HEK293T (cell line): ENCODE measurements around the gene TXNL1.
"Not testable (repeated sequence)": the region's sequence is repeated elsewhere in the genome, so short reads cannot be mapped to it uniquely, and the experiment has no call there.

Experiments used
- CTCF ChIA-PET: fragments of 350-600 bp; formaldehyde crosslinking; extraction: SDS; loops from one replicate; lab custom pipeline; 2021; ENCODE audit warnings: antibody characterized with exemption, inconsistent platforms; lab: Yijun Ruan, JAX
- POLR2A ChIA-PET: fragments of 350-600 bp; formaldehyde crosslinking; extraction: SDS; loops from one replicate; lab custom pipeline; 2020; ENCODE audit warnings: antibody characterized with exemption, inconsistent platforms; lab: Yijun Ruan, JAX
- DNase-seq: peaks from one replicate; pipeline ENCODE4 v3.0.0; 2012; ENCODE audit warnings: mixed read lengths; ENCODE audit errors: extremely low spot score
- ARNT ChIP-seq: fragments of 450-650 bp; IDR thresholded peaks from 2 replicates; pipeline ENCODE4 v1.6.1; 2017; ENCODE audit warnings: mild to moderate bottlenecking
- BHLHE40 ChIP-seq: fragments of 450-650 bp; IDR thresholded peaks from 2 replicates; pipeline ENCODE4 v1.6.1; 2016; ENCODE audit warnings: mild to moderate bottlenecking, moderate library complexity, borderline replicate concordance
- CTBP1 ChIP-seq: fragments of 450-650 bp; IDR thresholded peaks from 2 replicates; pipeline ENCODE4 v1.6.1; 2016; ENCODE audit warnings: borderline replicate concordance
- ELF4 ChIP-seq: fragments of 450-650 bp; IDR thresholded peaks from 2 replicates; pipeline ENCODE4 v1.6.1; 2017; ENCODE audit warnings: antibody characterized with exemption
- FOXA1 ChIP-seq: fragments of 450-650 bp; IDR thresholded peaks from 2 replicates; pipeline ENCODE4 v1.6.1; 2016; ENCODE audit warnings: mild to moderate bottlenecking
- FOXK2 ChIP-seq: fragments of 450-650 bp; IDR thresholded peaks from 2 replicates; pipeline ENCODE4 v1.6.1; 2016; ENCODE audit warnings: mild to moderate bottlenecking
- FOXM1 ChIP-seq: fragments of 450-650 bp; IDR thresholded peaks from 2 replicates; pipeline ENCODE4 v1.6.1; 2017; ENCODE audit warnings: mild to moderate bottlenecking, borderline replicate concordance
- HDGF ChIP-seq: fragments of 450-650 bp; IDR thresholded peaks from 2 replicates; pipeline ENCODE4 v1.6.1; 2017; ENCODE audit warnings: antibody characterized with exemption, borderline replicate concordance
- L3MBTL2 ChIP-seq: fragments of 450-650 bp; conservative IDR thresholded peaks from 2 replicates; pipeline ENCODE4 v1.6.1; 2016; ENCODE audit warnings: mild to moderate bottlenecking
- LEF1 ChIP-seq: fragments of 450-650 bp; IDR thresholded peaks from 2 replicates; pipeline ENCODE4 v1.6.1; 2017; ENCODE audit warnings: mild to moderate bottlenecking, borderline replicate concordance
- NFRKB ChIP-seq: fragments of 450-650 bp; IDR thresholded peaks from 2 replicates; pipeline ENCODE4 v1.6.1; 2016; ENCODE audit warnings: mild to moderate bottlenecking, moderate library complexity
- PKNOX1 ChIP-seq: fragments of 450-650 bp; IDR thresholded peaks from 2 replicates; pipeline ENCODE4 v1.6.1; 2016
- SP1 ChIP-seq: fragments of 450-650 bp; IDR thresholded peaks from 2 replicates; pipeline ENCODE4 v1.6.1; 2017
- SUZ12 ChIP-seq: fragments of 450-650 bp; IDR thresholded peaks from 2 replicates; pipeline ENCODE4 v1.6.1; 2016; ENCODE audit warnings: mild to moderate bottlenecking
- TARDBP ChIP-seq: fragments of 450-650 bp; IDR thresholded peaks from 2 replicates; pipeline ENCODE4 v1.6.1; 2016
- ZNF384 ChIP-seq: fragments of 450-650 bp; IDR thresholded peaks from 2 replicates; pipeline ENCODE4 v1.6.1; 2016

Gene TXNL1

GRCh38 chr18:56576826-56577573 lies 61.4 kb downstream of the TXNL1 start:
- no peak for DNase-seq
- no peak for TF ChIP-seq FOXK2
- no peak for TF ChIP-seq SP1
- TF ChIP-seq TARDBP = no peak
- no peak for TF ChIP-seq ELF4
- no peak for TF ChIP-seq ZNF384
- no peak for TF ChIP-seq CTBP1
- no peak for TF ChIP-seq FOXA1
- no peak for TF ChIP-seq PKNOX1
- ChIA-PET CTCF (interaction anchor here (0.8 kb wide), 1 partner anchor 10 kb away, joined by 3 read pairs; no protein-coding TSS in a partner anchor), POLR2A (no interaction called here)

DNA sequence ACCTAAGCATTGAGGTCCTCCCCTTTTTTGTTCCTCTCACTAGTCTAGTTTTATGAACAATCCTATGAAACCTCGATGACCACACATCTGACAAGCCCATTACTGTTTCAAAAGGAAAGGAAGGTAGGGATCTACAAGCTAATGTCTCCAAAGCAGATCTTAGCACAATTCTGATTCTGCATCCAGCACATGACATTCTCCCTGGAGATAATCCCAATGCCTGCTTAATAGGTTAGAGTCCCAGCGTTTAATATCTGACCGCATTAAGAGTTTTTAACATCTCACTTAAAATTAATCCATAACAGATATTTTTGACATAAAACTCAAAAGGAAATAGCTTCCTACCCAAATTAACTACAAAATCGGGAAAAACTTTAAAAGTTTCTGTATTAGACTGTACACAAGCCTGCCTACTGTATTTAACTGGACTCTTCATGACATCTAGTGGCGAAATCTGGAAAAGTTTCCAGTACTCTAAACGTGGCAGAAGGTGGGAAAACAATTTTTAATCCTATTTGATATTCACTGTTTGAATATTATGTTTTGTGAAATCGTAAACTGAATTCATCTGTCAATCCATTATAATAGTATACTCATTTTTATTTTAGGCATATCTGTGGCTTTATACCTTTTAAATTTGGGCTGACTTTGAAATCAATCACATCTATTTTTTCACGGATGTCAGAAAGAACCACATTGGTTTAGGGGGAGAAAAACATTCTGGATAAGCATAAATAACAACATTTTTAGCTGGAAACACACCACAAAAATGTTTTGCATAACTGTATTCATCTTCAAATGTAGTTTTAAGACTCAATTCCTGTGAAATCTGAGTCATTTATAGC lies 62.4 kb downstream of the TXNL1 start:
- TF ChIP-seq CTBP1 (no peak), FOXM1 (no peak), PKNOX1 (no peak), NFRKB (no peak), HDGF (no peak), ARNT (no peak), SP1 (no peak), FOXA1 (no peak), ZNF384 (no peak), TARDBP (no peak), ELF4 (no peak), FOXK2 (no peak), SUZ12 (no peak), L3MBTL2 (no peak), LEF1 (no peak), BHLHE40 (no peak)
- POLR2A ChIA-PET = no interaction called here
- CTCF ChIA-PET = interaction anchor here (0.6 to 1.0 kb wide), 4 partner anchors 9 to 28 kb away, joined by 3 to 4 read pairs (median 3); no protein-coding TSS in a partner anchor
- peak; percentile 17 for DNase-seq

DNA sequence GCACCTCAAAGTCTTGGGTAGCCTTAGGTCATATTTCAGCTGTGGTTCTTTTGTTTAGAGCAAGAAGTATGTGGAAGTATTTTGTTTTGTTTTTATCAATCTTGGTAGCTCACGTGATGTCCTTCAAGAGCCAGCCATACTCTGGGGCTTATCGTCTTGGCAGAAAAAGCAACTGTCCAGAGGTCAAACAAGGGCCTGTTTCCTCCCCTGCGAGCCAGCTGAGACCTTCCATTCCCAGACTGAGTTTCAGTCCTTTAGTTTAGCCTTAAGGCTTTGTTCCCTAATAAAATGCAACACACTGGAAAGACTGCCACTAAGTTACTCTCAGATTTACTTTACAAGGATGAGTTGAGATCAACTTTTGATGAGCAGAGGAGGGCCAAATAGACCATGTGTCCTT lies 63.5 kb downstream of the TXNL1 start:
- ChIA-PET POLR2A (no interaction called here), CTCF (no interaction called here)
- no peak for TF ChIP-seq L3MBTL2
- TF ChIP-seq PKNOX1 = no peak
- no peak for TF ChIP-seq FOXK2
- TF ChIP-seq SUZ12 = no peak
- TF ChIP-seq ARNT = no peak
- no peak for TF ChIP-seq LEF1
- no peak for TF ChIP-seq FOXM1
- TF ChIP-seq ZNF384 = no peak
- TF ChIP-seq CTBP1 = no peak
- no peak for DNase-seq

DNA sequence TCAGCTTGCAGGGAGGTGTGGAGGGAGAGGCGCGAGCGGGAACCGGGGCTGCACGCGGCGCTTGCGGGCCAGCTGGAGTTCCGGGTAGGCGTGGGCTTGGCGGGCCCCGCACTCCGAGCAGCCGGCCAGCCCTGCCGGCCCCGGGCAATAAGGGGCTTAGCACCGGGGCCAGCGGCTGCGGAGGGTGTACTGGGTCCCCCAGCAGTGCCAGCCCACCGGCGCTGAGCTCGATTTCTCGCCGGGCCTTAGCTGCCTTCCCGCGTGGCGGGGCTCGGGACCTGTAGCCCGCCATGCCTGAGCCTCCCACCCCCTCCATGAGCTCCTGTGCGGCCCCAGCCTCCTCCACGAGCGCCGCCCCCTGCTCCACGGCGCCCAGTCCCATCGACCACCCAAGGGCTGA lies 66.1 kb downstream of the TXNL1 start:
- POLR2A ChIA-PET, CTCF ChIA-PET, DNase-seq: not testable (repeated sequence)

- ChIA-PET POLR2A (no interaction called here), CTCF (no interaction called here)
- TF ChIP-seq SUZ12 = no peak
- TF ChIP-seq LEF1 = no peak
- no peak for TF ChIP-seq FOXM1
- no peak for TF ChIP-seq HDGF
- no peak for TF ChIP-seq CTBP1
- no peak for TF ChIP-seq TARDBP
- no peak for TF ChIP-seq L3MBTL2
- no peak for TF ChIP-seq NFRKB
- DNase-seq = no peak
Observed at GRCh38 chr18:56570978-56571377, 67.4 kb downstream of the TXNL1 start.

GRCh38 chr18:56569416-56569815 lies 69.0 kb downstream of the TXNL1 start:
- CTCF ChIA-PET = no interaction called here
- DNase-seq = no peak
- POLR2A ChIA-PET = no interaction called here

More at GRCh38 chr18:56569416-56569815, 69.0 kb downstream of the TXNL1 start:
- no peak for TF ChIP-seq PKNOX1
- TF ChIP-seq FOXK2 = no peak
- TF ChIP-seq SUZ12 = no peak
